Activated CD4-positive, CD25-positive, alpha-beta regulatory T cell treated with anti-CD3 and anti-CD28 coated beads, Interleukin-2, amount 50 U/mL, for 24 hours (primary cell): ENCODE results near the gene MAST3.

Source experiments
- ATAC-seq, 2 donors: fragments of 150-1000 bp; cut with Tn5 transposase; one replicate each; pipeline ENCODE4 v1.10.0; 2021; ENCODE audit warnings: mild to moderate bottlenecking in 1 of 2, moderate library complexity in 1 of 2

Gene MAST3

GRCh38 chr19:18097217-18097992 lies at the start of gene MAST3:
TSS of gene MAST3 (plus strand) at chr19:18097778. CDS start at chr19:18097793, 15 bp downstream.
- ATAC-seq, result peak; percentile 96

- ATAC-seq, result no peak
Observed at GRCh38 chr19:18049385-18049784, 48.2 kb upstream of the MAST3 start.

GRCh38 chr19:18051887-18052286 lies 45.7 kb upstream of the MAST3 start:
- no peak for ATAC-seq

- no peak for ATAC-seq
Observed at GRCh38 chr19:18053576-18054219, 43.9 kb upstream of the MAST3 start.

- ATAC-seq, result no peak
Observed at GRCh38 chr19:18055967-18056366, 41.6 kb upstream of the MAST3 start.

GRCh38 chr19:18057557-18057956 lies 40.0 kb upstream of the MAST3 start:
- ATAC-seq, result no peak

- peak; percentile 83 to 91 for ATAC-seq
Observed at GRCh38 chr19:18058208-18059009, 39.2 kb upstream of the MAST3 start.

GRCh38 chr19:18059297-18059696 lies 38.3 kb upstream of the MAST3 start:
- no peak for ATAC-seq

GRCh38 chr19:18059902-18060301 lies 37.7 kb upstream of the MAST3 start:
- no peak for ATAC-seq

GRCh38 chr19:18060472-18060871 lies 37.1 kb upstream of the MAST3 start:
- no peak for ATAC-seq

GRCh38 chr19:18062028-18062427 lies 35.5 kb upstream of the MAST3 start:
- no peak for ATAC-seq

- ATAC-seq, result no peak
Observed at GRCh38 chr19:18063463-18063862, 34.1 kb upstream of the MAST3 start.

GRCh38 chr19:18065173-18065495 lies 32.4 kb upstream of the MAST3 start:
- ATAC-seq, result no peak

- no peak for ATAC-seq
Observed at GRCh38 chr19:18068395-18068794, 29.2 kb upstream of the MAST3 start.

- ATAC-seq, result no peak
Observed at GRCh38 chr19:18069383-18069782, 28.2 kb upstream of the MAST3 start.

GRCh38 chr19:18070181-18070580 lies 27.4 kb upstream of the MAST3 start:
- no peak for ATAC-seq

- no peak for ATAC-seq
Observed at GRCh38 chr19:18072335-18072734, 25.2 kb upstream of the MAST3 start.

- ATAC-seq, result no peak
Observed at GRCh38 chr19:18073197-18073596, 24.4 kb upstream of the MAST3 start.

- ATAC-seq, result no peak
Observed at GRCh38 chr19:18074192-18074591, 23.4 kb upstream of the MAST3 start.

GRCh38 chr19:18083929-18084684 lies 13.5 kb upstream of the MAST3 start:
- ATAC-seq, result no peak

- ATAC-seq, result no peak
Observed at GRCh38 chr19:18085702-18086457, 11.7 kb upstream of the MAST3 start.

GRCh38 chr19:18086590-18087138 lies 10.9 kb upstream of the MAST3 start, which contains the start of gene IL12RB1:
TSS of gene IL12RB1 (minus strand) at chr19:18086934. CDS start at chr19:18086823, 111 bp downstream.
- peak; percentile 65 to 73 for ATAC-seq
